Neural cell (in vitro differentiated cells): ENCODE results near the gene TMEM135. TPM values are rescaled to one million over a fixed set of nuclear protein-coding genes. Genes with fewer than 3 reads are reported as not detected.

Source experiments
- H2AFZ ChIP-seq: fragments of 200-600, 300-800 bp; sonication (generic), shearing (Covaris generic); 2 replicates; pipeline ENCODE4 v1.6.0; 2014; ENCODE audit warnings: low read depth, mild to moderate bottlenecking, antibody characterized with exemption, low read length, moderate library complexity
- H3F3A ChIP-seq: fragments of 200-600 bp; shearing (Covaris generic); 2 replicates; pipeline ENCODE4 v1.6.1; 2016; ENCODE audit warnings: mild to moderate bottlenecking, moderate library complexity, mixed read lengths, antibody characterized with exemption, low read length; ENCODE audit not compliant: insufficient read depth, poor library complexity, severe bottlenecking
- H3K27ac ChIP-seq: fragments of 200-600, 300-800 bp; sonication (generic), shearing (Covaris generic); 2 replicates; pipeline ENCODE4 v1.5.1; 2014; ENCODE audit warnings: mild to moderate bottlenecking, low read length, moderate library complexity
- H3K27me3 ChIP-seq: fragments of 300-800, 200-600 bp; sonication (generic), shearing (Covaris generic); 2 replicates; pipeline ENCODE4 v1.6.0; 2014; ENCODE audit warnings: mild to moderate bottlenecking, low read depth, low read length, moderate library complexity; ENCODE audit not compliant: insufficient read depth
- H3K36me3 ChIP-seq: fragments of 300-800, 200-600 bp; sonication (generic), shearing (Covaris generic); 2 replicates; pipeline ENCODE4 v1.5.1; 2014; ENCODE audit warnings: mild to moderate bottlenecking, antibody characterized with exemption, low read length, moderate library complexity; ENCODE audit not compliant: insufficient read depth
- H3K4me2 ChIP-seq: fragments of 300-800, 200-600 bp; sonication (generic), shearing (Covaris generic); 2 replicates; pipeline ENCODE4 v1.6.0; 2014; ENCODE audit warnings: mild to moderate bottlenecking, low read length
- H3K4me3 ChIP-seq: fragments of 300-800, 200-600 bp; sonication (generic), shearing (Covaris generic); 2 replicates; pipeline ENCODE4 v1.5.1; 2014; ENCODE audit warnings: mild to moderate bottlenecking, low read length, moderate library complexity
- H3K79me2 ChIP-seq: fragments of 200-600 bp; shearing (Covaris generic); replicated peaks from 2 replicates; pipeline ENCODE4 v1.6.0; 2014; ENCODE audit warnings: mild to moderate bottlenecking, low read length, moderate library complexity; ENCODE audit not compliant: insufficient read depth
- H3K9ac ChIP-seq: fragments of 300-800, 200-600 bp; sonication (generic), shearing (Covaris generic); 2 replicates; pipeline ENCODE4 v1.6.1; 2016; ENCODE audit warnings: mild to moderate bottlenecking, low read length, mixed read lengths
- H3K9me2 ChIP-seq: fragments of 200-600 bp; shearing (Covaris generic); 2 replicates; pipeline ENCODE4 v1.6.1; 2016; ENCODE audit warnings: mild to moderate bottlenecking, low read length, mixed read lengths; ENCODE audit not compliant: insufficient read depth
- H3K9me3 ChIP-seq: fragments of 200-600, 300-800 bp; sonication (generic), shearing (Covaris generic); 2 replicates; pipeline ENCODE4 v1.6.1; 2016; ENCODE audit warnings: mild to moderate bottlenecking, mixed run types, low read length, moderate library complexity, mixed read lengths
- H4K20me1 ChIP-seq: fragments of 200-600 bp; shearing (Covaris generic); 2 replicates; pipeline ENCODE4 v1.6.1; 2016; ENCODE audit warnings: mild to moderate bottlenecking, mixed run types; ENCODE audit not compliant: insufficient read depth
- EP300 ChIP-seq: fragments of 450-650 bp; conservative IDR thresholded peaks from 2 replicates; pipeline ENCODE4 v1.6.1; 2014; ENCODE audit warnings: antibody characterized with exemption, mild to moderate bottlenecking, moderate library complexity; ENCODE audit not compliant: poor library complexity, severe bottlenecking
- EZH2 ChIP-seq: fragments of 200-600, 300-800 bp; shearing (Covaris generic), sonication (generic); IDR thresholded peaks from 2 replicates; pipeline ENCODE4 v1.6.1; 2014; ENCODE audit warnings: antibody characterized with exemption, low read length, borderline replicate concordance, mild to moderate bottlenecking; ENCODE audit not compliant: insufficient read depth, poor library complexity, severe bottlenecking
- MXI1 ChIP-seq: fragments of 450-650 bp; conservative IDR thresholded peaks from 2 replicates; pipeline ENCODE4 v1.6.1; 2014; ENCODE audit warnings: antibody characterized with exemption, mild to moderate bottlenecking; ENCODE audit not compliant: poor library complexity, severe bottlenecking
- POLR2AphosphoS5 ChIP-seq: IDR thresholded peaks from 2 replicates; pipeline ENCODE4 v1.6.1; 2012
- RAD21 ChIP-seq: fragments of 450-650 bp; conservative IDR thresholded peaks from 2 replicates; pipeline ENCODE4 v1.6.1; 2014; ENCODE audit warnings: antibody characterized with exemption, mild to moderate bottlenecking, moderate library complexity
- SMC3 ChIP-seq: fragments of 450-650 bp; conservative IDR thresholded peaks from 2 replicates; pipeline ENCODE4 v1.6.1; 2014; ENCODE audit warnings: antibody characterized with exemption, mild to moderate bottlenecking, moderate library complexity; ENCODE audit not compliant: poor library complexity
- TAF1 ChIP-seq: IDR thresholded peaks from 2 replicates; pipeline ENCODE4 v1.6.1; 2012; ENCODE audit warnings: low read depth
- polyA plus RNA-seq: library from polyadenylated mRNA; depleted of rRNA; stranded (reverse); fragments of >200 nt; gene quantifications from 2 replicates; pipeline ENCODE4 v1.2.3, GENCODE V29; 2014
- TF ChIP-seq, protein P1 (sequence below): fragments of 450-650 bp; IDR thresholded peaks from 2 replicates; pipeline ENCODE4 v1.5.1; 2014; ENCODE audit warnings: antibody characterized with exemption, mild to moderate bottlenecking, moderate library complexity; ENCODE audit not compliant: poor library complexity, severe bottlenecking
- TF ChIP-seq, protein P2 (sequence below): IDR thresholded peaks from 2 replicates; pipeline ENCODE4 v1.6.1; 2012; ENCODE audit warnings: borderline replicate concordance

Gene TMEM135
- polyA plus RNA-seq, 1 donor from 2014 or later = 15.6 TPM

DNA sequence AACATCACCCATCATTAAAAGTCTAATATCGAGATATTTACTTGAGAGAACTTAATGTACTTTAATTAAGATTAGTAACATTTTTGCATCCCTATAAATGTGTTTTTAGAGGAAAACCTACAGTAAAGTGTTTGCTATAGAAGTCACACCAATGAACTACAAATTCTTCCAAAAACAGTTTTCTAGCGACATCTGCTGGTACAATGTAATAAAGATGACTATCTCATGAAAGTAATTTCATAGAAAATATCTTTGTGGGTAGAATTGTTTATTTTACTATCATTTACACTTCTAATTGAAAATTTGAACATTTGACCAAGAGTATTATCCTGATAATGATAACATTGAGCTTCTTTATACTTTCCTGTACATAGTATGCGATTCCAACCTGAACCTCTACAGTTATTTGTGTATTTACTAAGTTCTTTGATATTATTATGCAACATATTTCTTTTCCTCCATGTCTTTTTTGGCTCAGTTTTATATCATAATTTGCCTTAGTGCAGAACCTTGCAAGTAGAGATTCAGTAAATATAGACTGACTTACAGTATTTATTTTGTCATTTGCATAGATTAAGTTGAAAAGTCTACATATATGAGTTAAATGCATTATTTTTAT lies 252.7 kb downstream of the TMEM135 start:
- H3K79me2 ChIP-seq = no peaks in the 10 kb centered on the region
- H3F3A ChIP-seq = no peaks in the 10 kb centered on the region
- no peak overlapping the region for H3K4me2 ChIP-seq
- TF ChIP-seq, protein P1, sequence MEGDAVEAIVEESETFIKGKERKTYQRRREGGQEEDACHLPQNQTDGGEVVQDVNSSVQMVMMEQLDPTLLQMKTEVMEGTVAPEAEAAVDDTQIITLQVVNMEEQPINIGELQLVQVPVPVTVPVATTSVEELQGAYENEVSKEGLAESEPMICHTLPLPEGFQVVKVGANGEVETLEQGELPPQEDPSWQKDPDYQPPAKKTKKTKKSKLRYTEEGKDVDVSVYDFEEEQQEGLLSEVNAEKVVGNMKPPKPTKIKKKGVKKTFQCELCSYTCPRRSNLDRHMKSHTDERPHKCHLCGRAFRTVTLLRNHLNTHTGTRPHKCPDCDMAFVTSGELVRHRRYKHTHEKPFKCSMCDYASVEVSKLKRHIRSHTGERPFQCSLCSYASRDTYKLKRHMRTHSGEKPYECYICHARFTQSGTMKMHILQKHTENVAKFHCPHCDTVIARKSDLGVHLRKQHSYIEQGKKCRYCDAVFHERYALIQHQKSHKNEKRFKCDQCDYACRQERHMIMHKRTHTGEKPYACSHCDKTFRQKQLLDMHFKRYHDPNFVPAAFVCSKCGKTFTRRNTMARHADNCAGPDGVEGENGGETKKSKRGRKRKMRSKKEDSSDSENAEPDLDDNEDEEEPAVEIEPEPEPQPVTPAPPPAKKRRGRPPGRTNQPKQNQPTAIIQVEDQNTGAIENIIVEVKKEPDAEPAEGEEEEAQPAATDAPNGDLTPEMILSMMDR = peak; percentile 80
- no peak for TF ChIP-seq TAF1
- TF ChIP-seq POLR2AphosphoS5 = no peak
- no peak for TF ChIP-seq EZH2
- TF ChIP-seq EP300 = no peak
- peak; percentile 85 for TF ChIP-seq SMC3
- TF ChIP-seq RAD21 = peak; percentile 84
- no peak for TF ChIP-seq MXI1
- TF ChIP-seq, protein P2, sequence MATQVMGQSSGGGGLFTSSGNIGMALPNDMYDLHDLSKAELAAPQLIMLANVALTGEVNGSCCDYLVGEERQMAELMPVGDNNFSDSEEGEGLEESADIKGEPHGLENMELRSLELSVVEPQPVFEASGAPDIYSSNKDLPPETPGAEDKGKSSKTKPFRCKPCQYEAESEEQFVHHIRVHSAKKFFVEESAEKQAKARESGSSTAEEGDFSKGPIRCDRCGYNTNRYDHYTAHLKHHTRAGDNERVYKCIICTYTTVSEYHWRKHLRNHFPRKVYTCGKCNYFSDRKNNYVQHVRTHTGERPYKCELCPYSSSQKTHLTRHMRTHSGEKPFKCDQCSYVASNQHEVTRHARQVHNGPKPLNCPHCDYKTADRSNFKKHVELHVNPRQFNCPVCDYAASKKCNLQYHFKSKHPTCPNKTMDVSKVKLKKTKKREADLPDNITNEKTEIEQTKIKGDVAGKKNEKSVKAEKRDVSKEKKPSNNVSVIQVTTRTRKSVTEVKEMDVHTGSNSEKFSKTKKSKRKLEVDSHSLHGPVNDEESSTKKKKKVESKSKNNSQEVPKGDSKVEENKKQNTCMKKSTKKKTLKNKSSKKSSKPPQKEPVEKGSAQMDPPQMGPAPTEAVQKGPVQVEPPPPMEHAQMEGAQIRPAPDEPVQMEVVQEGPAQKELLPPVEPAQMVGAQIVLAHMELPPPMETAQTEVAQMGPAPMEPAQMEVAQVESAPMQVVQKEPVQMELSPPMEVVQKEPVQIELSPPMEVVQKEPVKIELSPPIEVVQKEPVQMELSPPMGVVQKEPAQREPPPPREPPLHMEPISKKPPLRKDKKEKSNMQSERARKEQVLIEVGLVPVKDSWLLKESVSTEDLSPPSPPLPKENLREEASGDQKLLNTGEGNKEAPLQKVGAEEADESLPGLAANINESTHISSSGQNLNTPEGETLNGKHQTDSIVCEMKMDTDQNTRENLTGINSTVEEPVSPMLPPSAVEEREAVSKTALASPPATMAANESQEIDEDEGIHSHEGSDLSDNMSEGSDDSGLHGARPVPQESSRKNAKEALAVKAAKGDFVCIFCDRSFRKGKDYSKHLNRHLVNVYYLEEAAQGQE = no peak
- H4K20me1 ChIP-seq = no peaks in the 10 kb centered on the region
- H3K27ac ChIP-seq = no peak overlapping the region
- H3K36me3 ChIP-seq = no peaks in the 10 kb centered on the region
- no peaks in the 10 kb centered on the region for H3K9me2 ChIP-seq
- no peaks in the 10 kb centered on the region for H3K9me3 ChIP-seq
- H2AFZ ChIP-seq = no peak overlapping the region
- H3K27me3 ChIP-seq = no peaks in the 10 kb centered on the region
- H3K4me3 ChIP-seq = no peak overlapping the region
- no peak overlapping the region for H3K9ac ChIP-seq

DNA sequence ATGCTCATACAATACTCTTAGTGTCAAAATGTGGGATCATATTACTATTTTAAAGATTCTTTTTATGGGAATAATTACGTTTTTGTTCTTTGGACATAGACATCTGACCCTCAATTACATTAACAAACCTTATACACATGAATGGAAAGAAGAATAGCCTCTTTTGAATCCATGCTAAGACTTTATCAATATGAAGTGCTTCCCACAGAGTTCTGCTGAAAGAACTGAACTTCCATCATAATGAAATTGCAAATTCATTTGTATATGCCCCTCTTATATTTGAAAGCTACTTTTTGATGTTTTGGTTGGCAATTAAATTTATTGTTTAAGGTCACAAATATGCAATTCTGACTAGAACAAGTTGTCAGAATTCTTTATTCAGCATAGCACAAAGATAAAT lies 254.9 kb downstream of the TMEM135 start:
- Histone ChIP-seq H3K27me3 (no peaks in the 10 kb centered on the region), H3K79me2 (no peaks in the 10 kb centered on the region)

More for the DNA sequence above, 254.9 kb downstream of the TMEM135 start:
- H3K9me2 ChIP-seq = no peaks in the 10 kb centered on the region
- no peak overlapping the region for H3K4me2 ChIP-seq
- H3K4me3 ChIP-seq = no peak overlapping the region
- H4K20me1 ChIP-seq = peaks cover 3% of the 10 kb centered on the region
- no peak overlapping the region for H3K9ac ChIP-seq
- no peaks in the 10 kb centered on the region for H3K36me3 ChIP-seq
- H3K27ac ChIP-seq = no peak overlapping the region
- H3F3A ChIP-seq = no peaks in the 10 kb centered on the region
- H2AFZ ChIP-seq = no peak overlapping the region
- no peaks in the 10 kb centered on the region for H3K9me3 ChIP-seq
- TF ChIP-seq, protein P2 = no peak
- TF ChIP-seq POLR2AphosphoS5 (no peak), TAF1 (no peak), EZH2 (no peak), RAD21 (no peak), EP300 (no peak), SMC3 (no peak), MXI1 (no peak)
- TF ChIP-seq, protein P1 = no peak
